ENCODE measurements around the gene MAL.
A peak's percentile ranks its signal among the peaks of the same experiment; 100 is the strongest.

MAL gene

GRCh38 chr2:95018301-95018700, 7.2 kb upstream of the MAL start:
- no peak for DNase-seq

GRCh38 chr2:95018861-95019550, 6.5 kb upstream of the MAL start:
- DNase-seq, result no peak

DNA sequence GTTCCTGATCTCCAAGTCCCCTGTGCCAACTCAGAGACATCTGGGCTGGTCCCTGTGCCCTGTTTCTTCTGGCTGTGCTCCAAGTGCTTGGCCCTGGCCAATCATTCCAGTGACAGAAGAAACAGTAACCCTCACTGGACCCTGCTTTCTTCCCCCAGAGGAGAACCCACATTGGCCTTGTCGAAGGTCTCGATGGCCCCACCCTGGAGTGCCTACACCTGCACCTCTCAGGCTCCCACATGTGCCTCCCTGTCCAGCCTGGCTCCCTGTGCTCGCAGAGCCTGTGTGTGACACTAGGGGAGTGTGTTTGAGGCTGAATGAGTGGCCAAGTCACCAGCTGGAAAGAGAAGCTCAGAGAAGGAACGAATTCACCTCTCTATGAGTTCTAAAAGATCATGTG, 5.9 kb upstream of the MAL start:
- no peak for DNase-seq

DNA sequence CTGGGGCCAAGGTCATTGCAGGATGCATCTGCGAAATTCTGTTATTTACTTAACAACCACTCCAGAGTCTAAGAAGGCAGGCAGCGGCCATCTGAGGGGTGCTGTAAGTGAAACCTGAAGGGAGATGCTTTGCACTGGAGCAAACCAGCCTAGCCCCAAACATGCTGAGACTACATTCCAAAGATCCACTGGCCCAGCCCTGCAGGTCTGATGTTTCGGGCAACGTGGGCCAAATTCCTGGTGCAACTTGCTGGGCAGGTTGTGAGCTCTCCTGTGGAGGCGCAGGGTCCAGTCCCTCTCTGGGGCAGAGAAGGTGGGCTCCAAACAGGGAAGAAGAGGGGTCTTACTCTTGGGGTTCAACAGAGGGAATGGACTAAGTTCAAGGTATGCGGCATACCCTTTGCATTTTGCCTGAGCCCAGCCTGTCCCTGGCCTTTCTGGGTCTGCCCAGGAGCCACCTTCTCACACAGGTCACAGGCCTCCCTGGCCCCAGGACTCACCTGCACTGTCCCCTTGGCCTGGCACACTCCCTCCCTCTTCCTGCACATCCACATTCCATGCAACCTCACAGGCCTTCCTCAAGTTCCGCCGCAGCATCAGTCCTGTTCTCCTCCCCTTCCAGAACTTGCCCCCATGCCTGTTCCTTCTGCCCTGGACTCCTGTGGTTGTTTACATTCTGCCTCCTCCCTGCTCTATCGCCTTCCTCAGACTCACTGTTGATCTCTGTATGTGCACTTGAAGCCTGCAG, 5.1 kb upstream of the MAL start:
- DNase-seq, result no peak

- no peak for DNase-seq
These were observed 4.5 kb upstream of the MAL start for GRCh38 chr2:95021023-95021416.

- DNase-seq, result no peak
These were observed 3.7 kb upstream of the MAL start for GRCh38 chr2:95021847-95022246.

GRCh38 chr2:95022309-95023221, 2.9 kb upstream of the MAL start:
- DNase-seq, result peak; percentile 23

GRCh38 chr2:95023222-95023597, 2.3 kb upstream of the MAL start:
- DNase-seq, result no peak

DNA sequence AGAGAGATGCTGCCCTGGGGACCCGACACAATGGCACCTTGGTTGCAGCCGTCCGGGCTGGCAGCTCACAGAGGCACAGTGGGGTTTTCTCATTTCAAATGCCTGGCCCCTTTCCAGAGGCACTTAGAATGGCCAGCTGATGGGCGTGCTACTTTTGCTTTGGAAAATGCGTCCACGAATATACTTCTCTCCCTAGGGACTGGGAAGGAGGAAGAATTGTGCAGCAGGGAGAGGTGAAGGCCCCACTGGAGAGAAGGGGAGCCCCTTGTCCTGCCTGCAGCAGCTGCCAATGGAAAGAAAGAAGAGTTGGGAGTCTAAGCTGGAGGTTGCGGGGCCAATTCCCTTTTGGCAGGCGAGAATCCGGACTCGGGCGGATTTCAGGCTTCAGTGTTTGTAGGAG, 1.1 kb upstream of the MAL start:
- no peak for DNase-seq

GRCh38 chr2:95024960-95025405, 525 bp upstream of the MAL start:
- no peak for DNase-seq

GRCh38 chr2:95026471-95027368, 1.2 kb downstream of the MAL start:
- DNase-seq, result no peak

DNA sequence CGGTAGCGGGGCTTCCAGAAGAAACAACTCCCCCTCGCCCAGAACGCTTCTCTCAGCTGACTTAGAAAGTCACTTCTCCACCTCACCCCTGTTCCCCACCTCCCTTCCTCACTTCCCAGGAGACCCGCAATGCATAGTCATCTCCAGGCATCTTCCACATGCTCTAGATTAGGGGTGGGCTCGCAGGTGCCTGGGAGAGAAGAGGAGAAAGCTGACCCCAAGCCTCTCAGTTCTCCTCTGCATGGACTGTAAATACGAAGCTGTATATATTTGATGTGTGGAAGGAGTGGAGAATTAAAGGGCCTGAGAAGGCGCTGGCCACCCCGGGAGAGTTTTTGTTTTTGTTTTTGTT, 1.8 kb downstream of the MAL start:
- no peak for DNase-seq

DNA sequence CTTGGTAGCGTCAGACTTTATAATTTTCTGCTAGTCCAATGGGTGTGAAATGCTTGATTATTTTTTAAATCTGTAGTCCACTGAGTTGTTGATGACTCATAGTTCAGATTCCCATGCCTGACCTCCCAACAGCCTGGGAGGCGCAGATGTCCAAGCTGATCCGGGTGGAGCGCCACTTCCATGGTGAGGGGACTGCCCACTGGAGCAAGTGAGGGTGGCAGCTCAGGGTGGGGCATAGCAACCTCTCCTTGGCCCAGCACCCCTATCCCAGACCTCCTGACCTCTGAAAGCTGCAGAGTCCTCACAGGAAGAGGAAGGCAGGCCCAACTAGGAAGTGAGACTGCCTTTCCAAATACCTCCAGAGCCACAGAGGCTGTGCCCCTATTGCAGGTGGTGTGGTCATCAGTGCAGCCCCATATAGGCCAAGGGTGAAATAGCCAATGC, 4.4 kb downstream of the MAL start:
- no peak for DNase-seq

- DNase-seq, result no peak
These were observed 5.0 kb downstream of the MAL start for GRCh38 chr2:95030496-95030895.

GRCh38 chr2:95031076-95031725, 5.7 kb downstream of the MAL start:
- DNase-seq, result no peak

DNA sequence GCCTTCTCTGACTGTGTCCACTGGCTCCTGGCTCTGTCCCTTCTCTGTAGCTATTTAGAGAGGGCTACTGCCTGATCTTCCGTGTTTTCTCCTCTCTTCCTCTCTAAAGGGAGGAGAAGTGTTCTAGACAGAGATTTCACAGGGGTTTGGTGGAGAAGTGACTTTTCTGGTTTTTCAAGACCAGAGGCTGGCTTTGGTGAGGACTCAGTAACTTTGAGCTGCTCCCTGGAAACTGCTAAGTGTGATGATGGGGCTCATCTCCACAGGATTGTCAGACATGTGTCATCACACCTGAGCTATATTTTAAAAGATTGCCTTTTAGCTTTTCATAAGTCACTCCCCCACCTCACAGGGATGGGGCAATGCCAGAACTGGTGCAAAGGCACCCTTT, 6.2 kb downstream of the MAL start:
- DNase-seq, result no peak

GRCh38 chr2:95032341-95032740, 6.8 kb downstream of the MAL start:
- DNase-seq, result no peak

DNA sequence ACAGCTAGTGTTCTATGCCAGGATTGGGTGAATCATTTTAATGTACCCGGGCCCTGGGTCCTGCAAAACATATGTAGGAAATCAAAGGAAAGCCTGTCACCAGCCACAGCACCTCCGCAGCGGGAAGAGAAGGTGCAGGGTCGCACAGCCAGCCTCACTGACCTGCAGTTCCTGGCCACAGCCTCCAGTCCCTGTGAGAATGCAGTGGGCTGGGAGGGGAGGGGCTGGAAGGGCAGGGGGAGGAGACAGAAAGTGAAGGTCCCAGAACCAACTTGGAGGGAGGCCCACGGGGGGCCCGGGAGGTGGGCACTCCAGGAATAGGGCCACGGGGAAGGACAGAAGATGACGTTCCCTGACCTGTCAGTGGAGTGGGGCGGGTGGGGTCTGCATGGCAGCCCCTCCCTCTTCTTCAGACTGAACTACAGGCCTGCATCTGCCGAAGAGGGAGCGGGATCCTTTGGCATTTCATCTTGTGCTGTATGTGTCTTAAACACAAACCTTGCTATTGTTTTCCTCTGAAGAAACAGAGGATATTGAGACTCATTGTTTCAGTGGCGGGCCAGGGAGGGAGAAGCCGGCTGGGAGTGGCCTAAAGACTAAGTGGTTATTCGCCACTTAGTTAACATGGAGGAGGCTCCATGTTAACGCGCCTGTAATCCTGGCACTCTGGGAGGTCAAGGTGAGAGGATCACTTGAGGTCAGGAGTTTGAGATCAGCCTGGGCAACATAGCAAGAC, 7.5 kb downstream of the MAL start:
- no peak for DNase-seq

- DNase-seq, result no peak
These were observed 8.7 kb downstream of the MAL start for GRCh38 chr2:95034221-95034620.

DNA sequence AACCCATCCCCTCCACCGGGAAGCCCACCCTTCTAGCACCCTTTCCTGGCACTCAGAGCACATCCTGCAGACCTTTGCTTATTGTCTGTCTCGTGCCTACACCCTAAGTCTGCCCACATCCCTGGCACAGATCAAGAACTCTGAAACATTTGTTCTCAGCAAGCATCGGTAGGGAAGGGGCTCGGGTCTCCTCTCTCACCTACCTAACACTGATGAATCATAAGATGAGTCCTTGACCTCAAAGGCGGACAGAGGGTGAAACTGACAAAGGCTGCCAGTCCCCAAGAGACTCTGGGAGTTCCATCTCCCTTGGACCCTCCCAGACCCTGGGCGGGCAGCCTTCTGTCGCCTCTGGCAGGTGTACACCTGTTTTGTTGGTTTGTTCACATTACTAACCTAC, 9.3 kb downstream of the MAL start:
- DNase-seq, result no peak
